ENCODE results near the gene MAPK10.

MAPK10 gene

GRCh38 chr4:85961887-85962286, 398.0 kb downstream of the MAPK10 start:
- H3K27ac ChIP-seq = no peak overlapping the region
- TF ChIP-seq ZFX (IDR thresholded peaks at IDR 0.05) (no peak), CTCF (conservative IDR thresholded peaks at IDR 0.05) (no peak)

GRCh38 chr4:85956293-85956945, 403.4 kb downstream of the MAPK10 start:
- TF ChIP-seq ZFX (IDR thresholded peaks at IDR 0.05) (no peak), CTCF (conservative IDR thresholded peaks at IDR 0.05) (no peak)

GRCh38 chr4:85955620-85956292, 404.1 kb downstream of the MAPK10 start:
- H3K27ac ChIP-seq = no peak overlapping the region
- TF ChIP-seq CTCF (conservative IDR thresholded peaks at IDR 0.05) (no peak), ZFX (IDR thresholded peaks at IDR 0.05) (no peak)

More at GRCh38 chr4:85956293-85956945, 403.4 kb downstream of the MAPK10 start:
- no peak overlapping the region for H3K27ac ChIP-seq

- no peak for TF ChIP-seq ZFX (IDR thresholded peaks at IDR 0.05)
- no peak for TF ChIP-seq CTCF (conservative IDR thresholded peaks at IDR 0.05)
- H3K27ac ChIP-seq = no peak overlapping the region
These were observed 406.2 kb downstream of the MAPK10 start for GRCh38 chr4:85953651-85954018.

GRCh38 chr4:85952972-85953650, 406.7 kb downstream of the MAPK10 start:
- no peak overlapping the region for H3K27ac ChIP-seq
- TF ChIP-seq CTCF (conservative IDR thresholded peaks at IDR 0.05) = no peak
- TF ChIP-seq ZFX (IDR thresholded peaks at IDR 0.05) = no peak

- TF ChIP-seq ZFX (IDR thresholded peaks at IDR 0.05) = no peak
- no peak for TF ChIP-seq CTCF (conservative IDR thresholded peaks at IDR 0.05)
- no peak overlapping the region for H3K27ac ChIP-seq
These were observed 407.3 kb downstream of the MAPK10 start for GRCh38 chr4:85952528-85952927.

- no peak for TF ChIP-seq ZFX (IDR thresholded peaks at IDR 0.05)
- TF ChIP-seq CTCF (conservative IDR thresholded peaks at IDR 0.05) = no peak
These were observed 408.8 kb downstream of the MAPK10 start for GRCh38 chr4:85951099-85951498.

More at GRCh38 chr4:85951099-85951498, 408.8 kb downstream of the MAPK10 start:
- H3K27ac ChIP-seq = no peak overlapping the region

All from C4-2B (cell line).